Testis (tissue), 3 donors: Measurements from ENCODE around the gene RIC3. TPM values are rescaled to one million over a fixed set of nuclear protein-coding genes. Genes with fewer than 3 reads are reported as not detected.
A peak's percentile ranks its signal among the peaks of the same experiment; 100 is the strongest.

Experiments
- DNase-seq: peaks from one replicate; pipeline ENCODE4 v3.0.0-alpha.2; 2019
- H3K27ac ChIP-seq, 2 donors: fragments of 200-600 bp; sonication (generic); one replicate each; pipeline ENCODE4 v1.5.1; 2019
- H3K27me3 ChIP-seq: fragments of 200-600 bp; sonication (generic); one replicate; pipeline ENCODE4 v1.5.1; 2019
- H3K36me3 ChIP-seq: fragments of 200-600 bp; sonication (generic); one replicate; pipeline ENCODE4 v1.5.1; 2017; ENCODE audit warnings: low read depth; ENCODE audit errors: missing control alignments
- H3K4me1 ChIP-seq: fragments of 200-600 bp; sonication (generic); one replicate; pipeline ENCODE4 v1.5.1; 2019
- H3K4me3 ChIP-seq, 2 donors: fragments of 200-600 bp; sonication (generic); one replicate each; pipeline ENCODE4 v1.5.1; 2017 to 2019
- H3K9me3 ChIP-seq: fragments of 200-600 bp; sonication (generic); one replicate; pipeline ENCODE4 v1.5.1; 2017
- POLR2A ChIP-seq: fragments of 450-650 bp; IDR thresholded peaks from one replicate; pipeline ENCODE4 v1.6.1; 2017; ENCODE audit warnings: antibody characterized with exemption, mild to moderate bottlenecking, moderate library complexity
- WGBS, 2 donors: methylation state at CpG; one replicate each; pipeline ENCODE4 v1.1.5; 2018; 5-methylcytosine and 5-hydroxymethylcytosine counted together
- intact Hi-C: fragments of 100-400 bp; cut with DNase I; formaldehyde crosslinking; loops from one replicate; pipeline ENCODE4 v1.15.1; 2023; ENCODE audit warnings: low total_unique reads
- polyA plus RNA-seq: library from polyadenylated mRNA; stranded (reverse); fragments of 350-450 nt; fragmentation: Illumina TruSeq; extraction: RNeasy Lipid Tissue Mini Kit (QIAGEN cat#74804); gene quantifications from one replicate; pipeline ENCODE4 v1.2.3, GENCODE V29; 2014; ENCODE audit warnings: low read depth, low replicate concordance; ENCODE audit not compliant: insufficient read depth
- total RNA-seq, 2 donors: library from RNA; depleted of rRNA; stranded (reverse); fragments of >200 nt; gene quantifications; one replicate each; pipeline ENCODE4 v1.2.3, GENCODE V29; 2016
- TF ChIP-seq, protein P1 (sequence below), 3 experiments: fragments of 450-650 bp in 2 of 3; fragments of 200-600 bp in 1 of 3; sonication (generic) in 1 of 3; IDR thresholded peaks; one replicate each; pipeline ENCODE4 v1.5.1; 2016 to 2019; ENCODE audit warnings: antibody characterized with exemption in 3 of 3, mild to moderate bottlenecking in 2 of 3, moderate library complexity in 1 of 3

Gene RIC3
- total and polyA plus RNA-seq, 3 donors from 2014 or later = 18.7 to 48.6 (median 42.3) TPM

DNA sequence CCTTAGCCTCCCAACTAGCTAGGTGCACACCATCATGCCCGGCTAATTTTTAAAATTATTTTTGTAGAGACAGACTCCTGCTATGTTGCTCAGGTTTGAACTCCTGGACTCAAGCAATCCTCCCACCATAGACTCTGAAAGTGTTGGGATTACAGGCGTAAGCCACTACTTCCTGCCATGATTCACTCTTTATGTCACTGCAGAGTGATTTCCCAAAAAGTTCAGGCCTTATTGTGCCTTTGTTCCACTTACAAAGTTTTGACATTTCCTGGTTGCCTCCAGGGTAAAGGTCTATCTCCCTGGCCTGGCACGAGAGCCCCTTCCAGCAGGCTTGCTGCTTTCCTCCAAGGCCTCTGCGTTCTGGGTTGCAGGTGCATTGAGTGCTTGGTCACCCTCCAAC lies 44.6 kb upstream of the RIC3 start:
- intact Hi-C loops = no loop called here
- H3K27ac ChIP-seq = no peak overlapping the region
- no peaks in the 10 kb centered on the region for H3K36me3 ChIP-seq
- no peaks in the 10 kb centered on the region for H3K27me3 ChIP-seq
- WGBS, 2 donors = 87 to 91% methylated on average over 4 of the region's 4 CpGs
- no peak for TF ChIP-seq POLR2A
- TF ChIP-seq, protein P1, sequence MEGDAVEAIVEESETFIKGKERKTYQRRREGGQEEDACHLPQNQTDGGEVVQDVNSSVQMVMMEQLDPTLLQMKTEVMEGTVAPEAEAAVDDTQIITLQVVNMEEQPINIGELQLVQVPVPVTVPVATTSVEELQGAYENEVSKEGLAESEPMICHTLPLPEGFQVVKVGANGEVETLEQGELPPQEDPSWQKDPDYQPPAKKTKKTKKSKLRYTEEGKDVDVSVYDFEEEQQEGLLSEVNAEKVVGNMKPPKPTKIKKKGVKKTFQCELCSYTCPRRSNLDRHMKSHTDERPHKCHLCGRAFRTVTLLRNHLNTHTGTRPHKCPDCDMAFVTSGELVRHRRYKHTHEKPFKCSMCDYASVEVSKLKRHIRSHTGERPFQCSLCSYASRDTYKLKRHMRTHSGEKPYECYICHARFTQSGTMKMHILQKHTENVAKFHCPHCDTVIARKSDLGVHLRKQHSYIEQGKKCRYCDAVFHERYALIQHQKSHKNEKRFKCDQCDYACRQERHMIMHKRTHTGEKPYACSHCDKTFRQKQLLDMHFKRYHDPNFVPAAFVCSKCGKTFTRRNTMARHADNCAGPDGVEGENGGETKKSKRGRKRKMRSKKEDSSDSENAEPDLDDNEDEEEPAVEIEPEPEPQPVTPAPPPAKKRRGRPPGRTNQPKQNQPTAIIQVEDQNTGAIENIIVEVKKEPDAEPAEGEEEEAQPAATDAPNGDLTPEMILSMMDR (IDR thresholded peaks at IDR 0.05) = no peak
- DNase-seq = no peak
- no peaks in the 10 kb centered on the region for H3K4me1 ChIP-seq
- no peaks in the 10 kb centered on the region for H3K9me3 ChIP-seq
- H3K4me3 ChIP-seq = no peak overlapping the region

GRCh38 chr11:8209208-8209807 lies 40.5 kb upstream of the RIC3 start:
- Histone ChIP-seq H3K36me3 (no peaks in the 10 kb centered on the region), H3K27me3 (no peaks in the 10 kb centered on the region), H3K4me3 (no peak overlapping the region), H3K4me1 (peaks cover 11% of the 10 kb centered on the region), H3K9me3 (no peaks in the 10 kb centered on the region), H3K27ac (no peak overlapping the region)
- intact Hi-C loops = no loop called here
- DNase-seq = peak; percentile 59
- no peak for TF ChIP-seq POLR2A
- TF ChIP-seq, protein P1 (IDR thresholded peaks at IDR 0.05) = peak in 2 of 3 experiments; percentile 25 to 29
- WGBS, 2 donors = 59 to 69% methylated on average over 4 of the region's 4 CpGs

GRCh38 chr11:8207080-8208000 lies 38.5 kb upstream of the RIC3 start:
- DNase-seq = no peak
- intact Hi-C loops = no loop called here
- H3K36me3 ChIP-seq = no peaks in the 10 kb centered on the region
- WGBS, 2 donors = 32 to 51% methylated on average over 12 to 20 of the region's 20 CpGs
- no peak for TF ChIP-seq POLR2A
- TF ChIP-seq, protein P1 (IDR thresholded peaks at IDR 0.05) = no peak
- no peaks in the 10 kb centered on the region for H3K27me3 ChIP-seq
- peaks cover 11% of the 10 kb centered on the region for H3K4me1 ChIP-seq
- H3K4me3 ChIP-seq = peak overlapping the region; percentile 27 to 34
- H3K27ac ChIP-seq = peak overlapping the region in 1 of 2 donors; percentile 9
- H3K9me3 ChIP-seq = no peaks in the 10 kb centered on the region

DNA sequence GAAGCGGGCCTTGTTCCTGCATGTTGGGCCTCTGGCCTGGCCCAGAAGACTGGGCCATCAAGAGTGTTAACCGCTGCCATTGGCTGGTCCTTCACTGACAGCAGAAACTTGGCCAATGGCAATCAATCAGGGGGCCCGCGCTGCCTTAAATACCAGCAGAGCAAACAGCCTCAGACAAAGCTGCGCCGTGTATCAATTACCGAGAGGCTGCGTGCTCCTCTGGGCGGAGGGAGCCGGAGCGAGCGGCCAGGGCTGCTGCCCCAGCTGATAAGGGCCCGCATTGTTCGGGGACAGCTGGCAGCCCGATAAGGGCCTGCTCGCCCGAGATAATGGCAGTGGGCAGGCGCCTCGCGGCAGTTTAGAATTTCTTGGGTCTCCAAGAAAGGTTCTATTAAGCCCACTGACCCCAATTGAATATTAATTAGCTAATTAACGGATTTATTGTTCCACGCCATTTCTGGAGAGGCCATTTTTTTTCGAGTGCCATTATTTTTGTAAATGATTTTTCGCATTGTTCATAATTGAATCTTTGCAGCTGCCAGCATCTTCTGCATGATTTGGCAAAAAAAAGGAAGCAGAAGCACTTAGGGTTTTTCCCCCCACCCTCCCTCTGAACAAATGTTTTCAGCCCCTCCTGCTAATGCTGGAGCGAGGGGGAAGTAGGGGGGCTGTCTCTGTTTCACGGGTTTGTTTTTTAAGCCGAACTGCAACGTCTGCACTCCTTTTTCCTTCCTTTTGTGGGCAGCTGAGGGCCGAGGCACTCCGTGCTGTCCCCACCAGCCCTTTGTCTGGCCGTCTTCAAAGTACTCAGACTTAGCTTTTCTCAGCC lies 37.6 kb upstream of the RIC3 start:
- TF ChIP-seq, protein P1 (IDR thresholded peaks at IDR 0.05) = no peak
- TF ChIP-seq POLR2A = no peak
- Histone ChIP-seq H3K27me3 (no peaks in the 10 kb centered on the region), H3K4me1 (peaks cover 11% of the 10 kb centered on the region), H3K4me3 (peak overlapping the region; percentile 27 to 34), H3K27ac (peak overlapping the region in 1 of 2 donors; percentile 29), H3K36me3 (no peaks in the 10 kb centered on the region), H3K9me3 (no peaks in the 10 kb centered on the region)
- intact Hi-C loops = no loop called here
- WGBS, 2 donors = 12 to 18% methylated on average over 28 to 31 of the region's 31 CpGs
- peak; percentile 92 for DNase-seq
